Left cardiac atrium (tissue), 4 donors: ENCODE measurements around the gene SAMD5. TPM values are rescaled to one million over a fixed set of nuclear protein-coding genes. Genes with fewer than 3 reads are reported as not detected.

Experiments
- ATAC-seq, 2 donors: fragments of 200-7000 bp; cut with Tn5 transposase; one replicate each; pipeline ENCODE4 v1.9.1; 2020; ENCODE audit warnings: mild to moderate bottlenecking in 2 of 2, moderate library complexity in 2 of 2
- DNase-seq: peaks from one replicate; pipeline ENCODE4 v3.0.0-alpha.2; 2020
- intact Hi-C, 2 donors: fragments of 100-400 bp; cut with DNase I; formaldehyde crosslinking; loops; one replicate each; pipeline versions ENCODE4 v1.14.1 to v1.15.1; 2022 to 2023
- total RNA-seq, 2 donors: library from RNA; stranded (reverse); fragmentation: NEBNext Ultra II Directional; extraction: Animal tissue kit (Norgen Biotek cat#: 25700); gene quantifications; one replicate each; pipeline ENCODE4 v1.2.1, GENCODE V29; 2021
- donor health status: DM: no; HTN: yes; CAD: no.
- donor health status: DM: no; HTN: yes; CAD: no; lungs with severe emphysema.
- donor health status: DM: yes; HTN: yes; CAD: no.
- donor health status: Dilated cardiomyopathy.

Gene SAMD5
- total RNA-seq, 2 donors from 2014 or later, result 1.6 to 2.1 TPM

DNA sequence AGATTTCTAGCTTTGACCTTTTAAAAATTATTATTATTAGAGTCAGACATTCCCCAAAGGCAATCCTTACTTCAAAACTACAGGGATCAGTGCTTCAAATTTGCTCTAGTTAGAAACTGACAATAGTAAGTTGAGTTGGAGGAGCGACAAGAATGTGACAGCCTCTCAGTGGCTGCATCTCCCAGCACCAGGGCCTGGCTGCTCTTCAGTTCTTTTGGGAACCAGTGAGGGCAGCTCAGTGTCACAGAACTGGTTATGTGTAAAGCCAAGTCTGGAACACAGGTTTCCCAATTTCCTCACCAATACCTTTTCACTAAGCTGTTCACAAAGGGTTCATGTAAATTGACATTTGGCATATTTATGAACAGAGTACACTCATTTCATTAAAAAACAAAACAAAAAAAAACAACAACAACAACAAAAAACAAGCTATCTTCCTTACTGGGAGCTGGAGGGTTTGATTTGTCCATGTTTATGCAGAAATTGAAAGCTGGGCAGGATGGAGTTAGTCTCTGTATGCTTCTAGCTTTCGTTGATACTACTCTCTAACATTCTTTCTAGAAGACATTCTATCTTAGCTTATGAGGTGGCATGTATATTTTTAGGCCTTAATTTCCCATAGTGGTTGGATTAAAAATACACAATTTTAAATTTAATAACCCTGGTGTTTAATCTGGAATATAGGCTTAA lies 95.0 kb downstream of the SAMD5 start:
- peak; percentile 91 to 96 for ATAC-seq
- peak; percentile 55 for DNase-seq
- intact Hi-C loops, result no loop called here

DNA sequence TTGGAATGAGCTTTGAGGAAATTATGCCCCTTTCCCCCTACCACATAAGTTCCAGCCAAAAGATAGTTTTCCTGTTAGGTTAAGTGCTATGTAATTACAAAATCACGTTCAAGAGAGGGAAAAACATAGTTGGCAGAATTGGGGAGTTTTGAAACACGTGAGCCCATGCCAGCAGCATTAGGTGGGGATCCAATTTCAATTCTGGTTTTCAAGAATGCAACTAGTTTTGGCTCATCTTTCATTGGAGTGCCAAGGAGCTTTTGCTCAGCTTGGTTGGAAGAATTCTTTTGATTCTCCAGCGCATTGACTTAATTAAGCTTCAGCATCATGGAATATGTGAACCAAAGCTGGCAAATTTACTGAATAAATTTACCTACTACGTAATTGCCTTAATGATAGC lies 95.9 kb downstream of the SAMD5 start:
- DNase-seq, result no peak
- intact Hi-C loops, result no loop called here
- ATAC-seq, result peak; percentile 24 to 51

DNA sequence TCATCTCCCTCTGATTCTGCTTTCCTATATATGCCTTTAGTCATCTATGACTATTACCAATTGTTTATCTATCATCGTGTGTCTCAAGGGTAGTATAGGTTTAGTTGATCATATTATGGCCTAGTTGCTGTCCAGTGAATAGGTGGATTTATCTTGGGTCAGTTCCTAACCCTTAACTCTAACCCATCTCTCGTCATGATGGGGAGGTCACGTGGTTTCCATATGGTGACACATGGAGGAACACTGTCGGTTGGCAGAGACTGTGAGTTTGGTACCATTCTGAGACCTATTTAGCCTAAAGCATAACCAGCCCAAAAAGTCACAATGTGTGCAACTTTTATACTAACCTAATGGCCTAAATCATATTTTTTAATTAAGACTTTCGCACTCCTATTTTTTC lies 103.5 kb downstream of the SAMD5 start:
- ATAC-seq (no peak), DNase-seq (no peak)
- intact Hi-C loops, result no loop called here

- intact Hi-C loops, result no loop called here
- DNase-seq (no peak), ATAC-seq (no peak)
Observed at GRCh38 chr6:147614501-147614900, 106.0 kb downstream of the SAMD5 start.

DNA sequence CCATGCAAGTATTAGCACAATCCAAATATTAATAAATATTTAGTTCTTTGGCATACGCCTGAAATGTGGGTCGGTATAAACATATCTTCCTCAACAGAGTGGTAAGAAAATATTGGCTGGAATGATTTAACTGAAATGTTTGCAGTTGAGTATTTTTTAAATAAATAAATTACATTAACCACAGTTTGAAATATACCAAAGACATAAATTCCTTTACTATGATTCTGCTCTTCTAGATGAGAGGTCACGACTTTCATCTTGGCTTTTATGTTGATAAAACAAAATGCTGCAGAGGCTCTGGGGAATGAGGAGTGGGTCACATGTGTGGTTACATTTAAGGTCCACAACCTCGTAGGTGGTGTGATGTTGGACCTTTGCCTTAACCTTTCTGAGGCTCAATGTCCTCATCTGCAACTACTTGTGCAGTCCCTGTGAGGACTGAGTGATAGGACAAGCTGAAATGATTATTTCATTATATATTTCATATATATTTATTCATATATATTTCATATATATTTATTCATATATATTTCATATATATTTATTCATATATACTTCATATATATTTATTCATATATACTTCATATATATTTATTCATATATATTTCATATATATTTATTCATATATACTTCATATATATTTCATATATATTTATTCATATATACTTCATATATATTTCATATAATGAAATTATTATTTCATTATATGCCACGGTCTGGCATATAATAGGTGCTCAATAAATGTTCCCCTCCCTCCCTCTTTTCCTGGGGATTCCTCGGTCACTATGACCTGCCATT lies 107.4 kb downstream of the SAMD5 start:
- ATAC-seq (no peak), DNase-seq (no peak)
- intact Hi-C loops, result no loop called here

- DNase-seq (no peak), ATAC-seq (no peak)
- intact Hi-C loops, result no loop called here
Observed at GRCh38 chr6:147617366-147617765, 108.9 kb downstream of the SAMD5 start.

GRCh38 chr6:147618457-147618856 lies 110.0 kb downstream of the SAMD5 start:
- no peak for DNase-seq
- peak in 1 of 2 donors; percentile 31 for ATAC-seq
- intact Hi-C loops, result no loop called here

DNA sequence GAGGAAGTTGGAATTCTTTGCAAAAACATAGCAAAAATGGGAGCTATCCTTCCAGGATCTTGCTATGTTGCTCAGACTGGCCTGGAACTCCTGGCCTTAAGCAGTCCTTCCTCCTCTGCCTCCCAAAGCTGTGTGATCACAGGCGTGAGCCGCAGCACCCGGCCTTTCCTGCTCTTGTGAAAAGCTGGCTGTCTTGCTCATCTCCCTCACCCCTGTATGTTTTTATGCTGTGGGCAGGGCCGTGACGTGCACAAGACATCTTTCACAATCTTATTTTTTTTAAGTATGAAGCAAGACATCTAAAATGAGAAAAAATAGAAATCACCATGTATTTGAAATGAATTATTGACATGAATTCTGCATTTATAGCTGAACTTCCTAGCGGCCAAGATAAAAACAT lies 110.4 kb downstream of the SAMD5 start:
- ATAC-seq, result peak; percentile 22 to 71
- DNase-seq, result no peak
- intact Hi-C loops, result no loop called here
